ENCODE data around the gene PROSER3. TPM values are rescaled to one million over a fixed set of nuclear protein-coding genes. Genes with fewer than 3 reads are reported as not detected.

PROSER3 gene
- total and polyA plus RNA-seq, 8 donors = 7.2 to 19.6 (median 8.6) TPM

DNA sequence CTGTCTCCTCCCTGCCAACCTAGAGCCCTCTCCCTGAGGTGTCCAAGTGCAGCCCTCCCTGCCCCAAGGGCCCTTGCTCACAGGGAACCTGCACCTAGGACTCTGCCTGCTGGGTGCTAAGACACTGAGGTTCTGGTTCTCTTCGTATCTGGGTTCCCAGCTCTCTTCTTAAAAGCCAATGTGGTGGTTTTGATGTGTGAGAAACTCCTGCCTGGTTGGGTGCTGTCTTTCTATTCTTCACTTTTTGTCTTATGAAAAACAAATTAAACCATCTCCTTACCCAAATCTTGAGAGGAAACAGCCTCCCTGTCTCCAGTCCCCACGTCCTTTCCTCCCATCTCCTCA lies 44.5 kb upstream of the PROSER3 start:
- Histone ChIP-seq H3K27me3 (no peaks in the 10 kb centered on the region), H3K36me3 (no peaks in the 10 kb centered on the region), H3K4me3 (no peak overlapping the region), H3K4me1 (peaks cover 6 to 8% (median 8%) of the 10 kb centered on the region in 3 donors), H3K27ac (no peak overlapping the region), H3K9me3 (no peaks in the 10 kb centered on the region)
- TF ChIP-seq CTCF (IDR thresholded peaks at IDR 0.05) = no peak
- intact Hi-C loops (cut with DNase I) = no loop called here
- DNase-seq = no peak
- ATAC-seq = no peak
- 84 to 89% methylated on average over 2 of the region's 2 CpGs for WGBS, 2 donors
- no peak for FAIRE-seq

DNA sequence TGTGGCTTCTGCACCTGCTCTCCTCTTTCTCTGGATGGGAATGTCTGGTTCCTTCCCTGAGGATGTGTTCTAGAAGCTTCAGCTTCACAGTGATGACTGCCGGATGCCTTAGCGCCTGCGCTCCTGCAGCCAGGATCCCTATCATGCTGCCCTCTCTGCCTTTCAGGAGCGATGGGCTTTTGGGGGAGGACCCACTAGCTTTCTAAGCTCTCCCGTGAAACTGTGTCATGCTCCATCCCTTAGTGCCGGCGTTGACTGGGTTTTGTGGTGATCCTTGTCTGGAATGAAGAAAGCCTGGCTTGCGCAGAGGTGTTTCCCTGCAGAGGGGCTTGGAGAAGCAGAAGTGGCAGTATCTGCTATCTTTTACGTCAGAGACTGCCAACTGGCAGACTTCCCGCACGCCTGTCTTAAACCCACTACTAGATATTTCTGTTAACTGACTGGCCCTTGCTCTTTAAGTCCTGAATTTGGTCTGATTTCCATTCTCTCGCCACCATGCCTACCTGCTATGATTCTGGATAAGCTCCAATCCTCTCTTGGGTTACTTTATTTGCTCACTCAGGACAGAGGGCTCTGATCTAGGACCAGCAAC lies 44.0 kb upstream of the PROSER3 start:
- no peak for DNase-seq
- no peak overlapping the region for H3K27ac ChIP-seq
- H3K4me1 ChIP-seq = peaks cover 6 to 9% (median 8%) of the 10 kb centered on the region in 3 donors
- TF ChIP-seq CTCF (IDR thresholded peaks at IDR 0.05) = no peak
- H3K4me3 ChIP-seq = no peak overlapping the region
- intact Hi-C loops (cut with DNase I) = loop anchor here in 1 of 3 donors (2.0 kb wide), 1 partner anchor 19 kb away; no protein-coding TSS in a partner anchor
- no peak for ATAC-seq
- FAIRE-seq = no peak
- H3K9me3 ChIP-seq = no peaks in the 10 kb centered on the region
- H3K27me3 ChIP-seq = no peaks in the 10 kb centered on the region
- no peaks in the 10 kb centered on the region for H3K36me3 ChIP-seq
- WGBS, 2 donors = 78 to 81% methylated on average over 12 of the region's 12 CpGs

- FAIRE-seq = no peak
- intact Hi-C loops (cut with DNase I) = loop anchor here in 1 of 3 donors (2.0 kb wide), 1 partner anchor 20 kb away; no protein-coding TSS in a partner anchor
Observed at GRCh38 chr19:35714601-35715354, 43.2 kb upstream of the PROSER3 start.

DNA sequence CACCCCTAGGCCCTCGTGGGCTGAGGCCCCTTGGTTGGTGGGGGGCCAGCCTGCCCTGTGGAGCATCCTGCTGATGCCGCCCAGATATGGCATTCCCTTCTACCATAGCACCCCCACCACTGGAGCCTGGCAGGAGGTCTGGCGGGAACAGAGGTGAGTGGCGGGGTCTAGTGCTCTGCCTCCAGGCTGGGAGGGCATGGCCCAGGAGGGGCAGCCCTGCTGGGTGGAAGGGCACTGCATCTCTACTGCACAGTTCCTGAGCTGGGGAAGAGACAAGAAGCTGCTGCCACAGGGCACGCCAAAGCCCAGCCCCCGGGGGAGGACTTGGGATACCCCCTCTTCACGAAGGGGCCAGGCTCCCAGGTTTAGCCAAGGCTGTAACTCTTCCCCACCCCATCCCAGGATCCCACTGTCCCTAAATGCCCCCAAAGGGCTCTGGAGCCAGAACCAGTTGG lies 42.6 kb upstream of the PROSER3 start:
- no peak for TF ChIP-seq CTCF (IDR thresholded peaks at IDR 0.05)
- DNase-seq (peak in 2 of 6 donors; percentile 22 to 79), FAIRE-seq (no peak), ATAC-seq (no peak)
- peaks cover 6 to 15% (median 8%) of the 10 kb centered on the region in 3 donors for H3K4me1 ChIP-seq
- intact Hi-C loops (cut with DNase I) = loop anchor here in 1 of 3 donors (2.0 kb wide), 1 partner anchor 21 kb away; no protein-coding TSS in a partner anchor
- peak overlapping the region in 3 of 4 donors; percentile 76 to 92 (median 83) for H3K4me3 ChIP-seq
- H3K27ac ChIP-seq = no peak overlapping the region
- WGBS, 2 donors = 77 to 79% methylated on average over 7 of the region's 7 CpGs
- H3K36me3 ChIP-seq = no peaks in the 10 kb centered on the region
- H3K27me3 ChIP-seq = no peaks in the 10 kb centered on the region
- no peaks in the 10 kb centered on the region for H3K9me3 ChIP-seq

More at GRCh38 chr19:35714601-35715354, 43.2 kb upstream of the PROSER3 start:
- Histone ChIP-seq H3K27me3 (no peaks in the 10 kb centered on the region), H3K4me1 (peaks cover 6 to 15% (median 8%) of the 10 kb centered on the region in 3 donors), H3K9me3 (no peaks in the 10 kb centered on the region), H3K36me3 (no peaks in the 10 kb centered on the region), H3K27ac (no peak overlapping the region), H3K4me3 (no peak overlapping the region)
- WGBS, 2 donors = 77 to 78% methylated on average over 14 of the region's 14 CpGs
- DNase-seq (peak in 3 of 6 donors; percentile 21 to 66 (median 34)), ATAC-seq (no peak)
- TF ChIP-seq CTCF (IDR thresholded peaks at IDR 0.05) = no peak
